GM19043 (cell line): ENCODE measurements around the gene ARID1B.

ENCODE experiments used
- ATAC-seq: cut with Tn5 transposase; IDR thresholded peaks from one replicate; pipeline ENCODE4 v1.9.1; 2021; ENCODE audit warnings: low read depth; ENCODE audit not compliant: unreplicated experiment

Gene ARID1B

GRCh38 chr6:157244175-157244574, 467.0 kb downstream of the ARID1B start:
- no peak for ATAC-seq

GRCh38 chr6:157244780-157245179, 467.6 kb downstream of the ARID1B start:
- ATAC-seq, result no peak

GRCh38 chr6:157245436-157245835, 468.3 kb downstream of the ARID1B start:
- ATAC-seq, result no peak

- no peak for ATAC-seq
Measured at GRCh38 chr6:157246048-157246630, 469.0 kb downstream of the ARID1B start.

GRCh38 chr6:157246771-157247484, 469.8 kb downstream of the ARID1B start:
- no peak for ATAC-seq

GRCh38 chr6:157248264-157248663, 471.1 kb downstream of the ARID1B start:
- no peak for ATAC-seq

- no peak for ATAC-seq
Measured at GRCh38 chr6:157249826-157250225, 472.6 kb downstream of the ARID1B start.

- ATAC-seq, result no peak
Measured at GRCh38 chr6:157251586-157252247, 474.5 kb downstream of the ARID1B start.

GRCh38 chr6:157253017-157253416, 475.8 kb downstream of the ARID1B start:
- no peak for ATAC-seq

GRCh38 chr6:157253699-157254098, 476.5 kb downstream of the ARID1B start:
- ATAC-seq, result no peak

- ATAC-seq, result no peak
Measured at GRCh38 chr6:157254538-157254937, 477.4 kb downstream of the ARID1B start.

GRCh38 chr6:157255079-157255478, 477.9 kb downstream of the ARID1B start:
- ATAC-seq, result no peak

- no peak for ATAC-seq
Measured at GRCh38 chr6:157258878-157259277, 481.7 kb downstream of the ARID1B start.

- no peak for ATAC-seq
Measured at GRCh38 chr6:157259443-157259842, 482.3 kb downstream of the ARID1B start.
